Mesothelial cell of epicardium (in vitro differentiated cells): ENCODE results near the gene IFT122. TPM values are rescaled to one million over a fixed set of nuclear protein-coding genes. Genes with fewer than 3 reads are reported as not detected.

ENCODE experiments used
- DNase-seq, 2 experiments: peaks; one replicate each; pipeline ENCODE4 v3.0.0; 2021; ENCODE audit warnings: low spot score in 2 of 2; ENCODE audit not compliant: unreplicated experiment in 2 of 2
- H3K27ac Mint-ChIP-seq: 2 replicates; pipeline ENCODE4 v1.8.0; 2021; ENCODE audit warnings: mixed read lengths
- H3K27me3 Mint-ChIP-seq: 2 replicates; pipeline ENCODE4 v1.8.0; 2021; ENCODE audit warnings: low read depth, mixed read lengths
- H3K36me3 Mint-ChIP-seq: 2 replicates; pipeline ENCODE4 v1.8.0; 2021; ENCODE audit warnings: mixed read lengths
- H3K4me1 Mint-ChIP-seq: 2 replicates; pipeline ENCODE4 v1.8.0; 2021; ENCODE audit warnings: mixed read lengths
- H3K4me3 Mint-ChIP-seq: 2 replicates; pipeline ENCODE4 v1.8.0; 2021; ENCODE audit warnings: mild to moderate bottlenecking, moderate library complexity, mixed read lengths
- H3K9me3 Mint-ChIP-seq: 2 replicates; pipeline ENCODE4 v1.8.0; 2021; ENCODE audit warnings: mixed read lengths
- total RNA-seq: library from RNA; stranded (reverse); gene quantifications from 3 replicates; pipeline ENCODE4 v1.2.1, GENCODE V29; 2021
- TF ChIP-seq, protein P1 (sequence below): fragments of 200-600 bp; sonication (generic); IDR thresholded peaks from one replicate; pipeline ENCODE4 v1.5.0; 2021; ENCODE audit warnings: antibody characterized with exemption; ENCODE audit not compliant: unreplicated experiment

Gene IFT122
- total RNA-seq, 1 donor from 2014 or later = 48.0 TPM

DNA sequence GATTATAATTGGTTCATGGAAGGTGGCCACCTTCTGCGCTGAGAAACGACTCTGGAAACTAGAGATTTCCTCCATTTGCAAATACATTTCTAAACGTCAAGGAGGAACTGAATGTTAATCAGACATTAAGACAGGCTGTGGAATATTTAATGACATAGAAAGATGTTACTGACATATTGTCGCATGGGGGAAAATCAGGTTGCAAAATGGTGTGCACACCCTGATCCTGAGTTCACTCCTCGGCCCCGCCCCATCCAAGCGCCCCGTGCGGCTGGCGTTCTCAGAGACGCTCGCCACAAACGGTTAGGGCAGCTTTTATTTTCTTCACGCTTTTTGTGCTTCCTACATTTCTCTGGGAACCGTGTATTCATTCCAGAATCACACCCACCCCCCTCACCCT, 113.7 kb downstream of the IFT122 start:
- Mint-ChIP-seq H3K4me3 (no peak overlapping the region), H3K27me3 (no peaks in the 10 kb centered on the region), H3K4me1 (peaks cover 6% of the 10 kb centered on the region), H3K9me3 (no peaks in the 10 kb centered on the region), H3K36me3 (no peaks in the 10 kb centered on the region), H3K27ac (no peak overlapping the region)
- DNase-seq = no peak
- TF ChIP-seq, protein P1, sequence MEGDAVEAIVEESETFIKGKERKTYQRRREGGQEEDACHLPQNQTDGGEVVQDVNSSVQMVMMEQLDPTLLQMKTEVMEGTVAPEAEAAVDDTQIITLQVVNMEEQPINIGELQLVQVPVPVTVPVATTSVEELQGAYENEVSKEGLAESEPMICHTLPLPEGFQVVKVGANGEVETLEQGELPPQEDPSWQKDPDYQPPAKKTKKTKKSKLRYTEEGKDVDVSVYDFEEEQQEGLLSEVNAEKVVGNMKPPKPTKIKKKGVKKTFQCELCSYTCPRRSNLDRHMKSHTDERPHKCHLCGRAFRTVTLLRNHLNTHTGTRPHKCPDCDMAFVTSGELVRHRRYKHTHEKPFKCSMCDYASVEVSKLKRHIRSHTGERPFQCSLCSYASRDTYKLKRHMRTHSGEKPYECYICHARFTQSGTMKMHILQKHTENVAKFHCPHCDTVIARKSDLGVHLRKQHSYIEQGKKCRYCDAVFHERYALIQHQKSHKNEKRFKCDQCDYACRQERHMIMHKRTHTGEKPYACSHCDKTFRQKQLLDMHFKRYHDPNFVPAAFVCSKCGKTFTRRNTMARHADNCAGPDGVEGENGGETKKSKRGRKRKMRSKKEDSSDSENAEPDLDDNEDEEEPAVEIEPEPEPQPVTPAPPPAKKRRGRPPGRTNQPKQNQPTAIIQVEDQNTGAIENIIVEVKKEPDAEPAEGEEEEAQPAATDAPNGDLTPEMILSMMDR = no peak

DNA sequence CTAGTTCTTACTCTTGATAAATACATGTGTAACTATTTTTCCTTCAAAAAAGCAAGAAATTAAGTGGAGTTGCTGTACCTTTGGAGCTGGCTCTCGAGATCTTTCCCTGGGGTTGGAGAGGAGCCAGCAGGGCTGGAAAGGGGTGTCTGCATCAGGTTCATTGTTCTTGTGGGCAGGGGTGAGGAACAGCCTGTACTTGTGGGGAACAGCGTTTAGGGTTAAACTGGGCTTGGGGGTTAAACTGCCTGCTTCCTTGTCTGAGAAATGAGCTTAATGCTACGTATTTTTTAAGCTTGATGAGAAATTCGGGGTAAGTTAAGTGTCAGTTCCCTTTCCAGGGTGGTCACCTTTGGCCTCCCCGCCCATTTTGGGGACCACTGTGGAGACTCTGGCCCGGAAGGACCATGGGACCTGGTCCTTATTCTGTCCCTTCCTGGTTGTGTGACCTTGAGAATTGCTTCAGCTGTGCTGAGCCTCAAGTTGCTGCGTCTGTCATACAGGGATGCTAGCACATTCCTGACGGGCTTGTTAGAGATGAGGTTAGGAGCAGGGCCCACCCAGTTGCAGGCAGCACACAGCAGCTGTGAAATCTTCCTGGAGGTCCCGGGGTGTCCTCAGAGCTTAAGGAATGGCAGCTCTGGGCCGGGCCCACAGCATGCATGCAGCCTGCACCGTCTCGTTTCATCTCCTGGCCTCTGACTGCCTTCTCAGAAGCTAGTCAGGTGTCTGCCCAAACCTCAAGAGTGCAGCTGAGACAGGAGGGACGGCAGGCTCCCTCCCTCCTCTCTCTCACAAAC, 114.5 kb downstream of the IFT122 start:
- DNase-seq = no peak
- Mint-ChIP-seq H3K9me3 (no peaks in the 10 kb centered on the region), H3K4me3 (no peak overlapping the region), H3K27me3 (no peaks in the 10 kb centered on the region), H3K36me3 (no peaks in the 10 kb centered on the region), H3K4me1 (peaks cover 4% of the 10 kb centered on the region), H3K27ac (peak overlapping the region; percentile 24)
- TF ChIP-seq, protein P1 = no peak

DNA sequence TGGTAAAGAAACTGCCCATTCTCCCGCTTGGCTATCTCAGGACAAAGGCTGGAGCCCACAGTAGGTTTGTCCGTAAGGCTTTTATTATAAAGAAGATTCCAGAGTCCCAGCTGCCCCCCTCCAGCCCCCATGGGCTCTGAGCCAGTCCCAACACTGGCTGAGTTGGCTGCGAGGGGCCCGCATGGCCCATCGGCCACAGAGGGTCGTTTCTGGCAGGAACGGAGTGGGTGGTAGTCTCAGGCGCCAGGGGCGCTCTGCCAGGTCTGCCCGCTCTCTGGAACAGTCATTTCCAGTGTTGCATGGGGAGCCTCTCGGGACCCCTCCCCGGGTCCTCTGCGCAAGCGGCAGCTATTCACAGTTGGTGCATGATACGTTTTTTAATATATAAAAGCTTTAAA, 115.1 kb downstream of the IFT122 start:
- H3K27ac Mint-ChIP-seq = no peak overlapping the region
- peaks cover 4% of the 10 kb centered on the region for H3K4me1 Mint-ChIP-seq
- no peak for DNase-seq

DNA sequence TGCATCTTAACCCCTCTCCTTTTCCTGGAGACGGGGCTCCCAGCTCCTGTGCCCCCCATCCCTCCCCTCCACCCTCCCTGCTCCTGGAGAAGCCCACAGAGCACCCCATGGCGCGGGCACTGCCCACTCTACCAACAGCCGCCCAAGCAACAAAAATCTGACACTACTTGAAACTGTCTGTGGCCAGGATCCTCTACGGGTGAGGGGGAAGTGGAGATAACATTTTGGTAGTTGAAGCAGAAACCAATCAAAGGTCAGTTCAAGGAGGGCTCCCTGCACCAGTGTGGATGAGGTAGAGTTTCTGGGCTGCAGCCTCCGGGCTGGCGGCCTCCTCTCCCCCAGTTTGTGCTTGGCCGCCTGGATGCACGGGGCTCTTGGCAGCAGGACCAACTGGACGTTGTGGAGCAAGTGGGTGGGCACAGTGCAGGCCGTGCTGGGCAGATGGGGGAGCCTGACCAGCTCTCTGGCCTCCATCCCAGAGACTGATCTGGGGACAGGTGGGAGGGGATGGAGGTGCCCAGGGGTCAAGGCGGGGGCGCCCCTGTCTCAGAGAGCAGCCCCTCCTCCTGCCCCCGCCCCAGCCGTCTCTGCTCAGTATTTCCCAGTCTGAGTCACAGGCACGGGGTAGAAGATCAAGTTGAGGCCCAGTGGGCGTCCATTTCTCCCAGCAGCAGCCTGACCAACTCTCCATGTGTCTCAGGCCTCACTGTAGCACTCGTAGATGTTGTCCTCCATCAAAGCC, 115.8 kb downstream of the IFT122 start:
- no peaks in the 10 kb centered on the region for H3K9me3 Mint-ChIP-seq

More for the DNA sequence above, 115.1 kb downstream of the IFT122 start:
- no peaks in the 10 kb centered on the region for H3K27me3 Mint-ChIP-seq
- no peaks in the 10 kb centered on the region for H3K36me3 Mint-ChIP-seq
- no peaks in the 10 kb centered on the region for H3K9me3 Mint-ChIP-seq
- no peak overlapping the region for H3K4me3 Mint-ChIP-seq
- TF ChIP-seq, protein P1 = no peak

DNA sequence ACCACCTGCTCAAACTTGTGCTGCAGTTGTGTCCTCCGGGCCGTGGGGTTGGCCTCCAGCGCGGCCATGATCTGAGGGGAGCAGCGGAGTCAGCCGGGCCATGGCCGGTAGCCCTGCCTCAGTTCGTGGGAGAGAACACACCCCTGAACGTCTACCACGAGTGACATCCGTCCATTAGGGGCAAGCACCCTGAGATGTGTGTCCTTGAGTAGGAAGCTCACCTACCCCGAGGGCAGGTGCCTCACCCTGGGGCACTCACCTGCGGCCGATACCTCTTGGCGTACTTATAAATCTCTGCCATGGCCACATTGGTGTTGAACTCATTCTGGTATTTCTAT, 116.3 kb downstream of the IFT122 start:
- no peaks in the 10 kb centered on the region for H3K9me3 Mint-ChIP-seq
- TF ChIP-seq, protein P1 = no peak
- peaks cover 9% of the 10 kb centered on the region for H3K4me1 Mint-ChIP-seq
- H3K27me3 Mint-ChIP-seq = no peaks in the 10 kb centered on the region
- H3K27ac Mint-ChIP-seq = no peak overlapping the region
- H3K36me3 Mint-ChIP-seq = no peaks in the 10 kb centered on the region
- H3K4me3 Mint-ChIP-seq = no peak overlapping the region
- no peak for DNase-seq

More for the DNA sequence above, 115.8 kb downstream of the IFT122 start:
- TF ChIP-seq, protein P1 = no peak
- no peak for DNase-seq
- Mint-ChIP-seq H3K4me3 (no peak overlapping the region), H3K27me3 (no peaks in the 10 kb centered on the region), H3K4me1 (peaks cover 8% of the 10 kb centered on the region), H3K36me3 (no peaks in the 10 kb centered on the region), H3K27ac (no peak overlapping the region)
